ENCODE data around the gene RGS13.

The RGS13 gene

GRCh38 chr1:192598589-192598988, 37.4 kb upstream of the RGS13 start:
- no peak for TF ChIP-seq CTCF (IDR thresholded peaks at IDR 0.05; ENCODE audit: low read depth, low read length)

GRCh38 chr1:192600275-192600674, 35.7 kb upstream of the RGS13 start:
- TF ChIP-seq CTCF (IDR thresholded peaks at IDR 0.05; ENCODE audit: low read depth, low read length) = no peak
- DNase-seq (ENCODE audit: extremely low read depth, low read depth) = no peak

More at GRCh38 chr1:192598589-192598988, 37.4 kb upstream of the RGS13 start:
- no peak for DNase-seq (ENCODE audit: extremely low read depth, low read depth)

GRCh38 chr1:192601143-192601542, 34.8 kb upstream of the RGS13 start:
- DNase-seq (ENCODE audit: extremely low read depth, low read depth) = no peak
- no peak for TF ChIP-seq CTCF (IDR thresholded peaks at IDR 0.05; ENCODE audit: low read depth, low read length)

- no peak for DNase-seq (ENCODE audit: extremely low read depth, low read depth)
- no peak for TF ChIP-seq CTCF (IDR thresholded peaks at IDR 0.05; ENCODE audit: low read depth, low read length)
These were observed 34.4 kb upstream of the RGS13 start for GRCh38 chr1:192601567-192601966.

- no peak for TF ChIP-seq CTCF (IDR thresholded peaks at IDR 0.05; ENCODE audit: low read depth, low read length)
- no peak for DNase-seq (ENCODE audit: extremely low read depth, low read depth)
These were observed 33.2 kb upstream of the RGS13 start for GRCh38 chr1:192602757-192603156.

GRCh38 chr1:192603218-192603787, 32.6 kb upstream of the RGS13 start:
- no peak for DNase-seq (ENCODE audit: extremely low read depth, low read depth)
- no peak for TF ChIP-seq CTCF (IDR thresholded peaks at IDR 0.05; ENCODE audit: low read depth, low read length)

GRCh38 chr1:192604979-192605620, 30.8 kb upstream of the RGS13 start:
- no peak for DNase-seq (ENCODE audit: extremely low read depth, low read depth)
- TF ChIP-seq CTCF (IDR thresholded peaks at IDR 0.05; ENCODE audit: low read depth, low read length) = no peak
